Gastroesophageal sphincter (tissue), 4 donors: ENCODE data around the gene SPATS1. TPM values are rescaled to one million over a fixed set of nuclear protein-coding genes. Genes with fewer than 3 reads are reported as not detected.

Source experiments
- ATAC-seq: fragments of 150-250 bp; one replicate; pipeline ENCODE4 v1.9.1; 2016; ENCODE audit warnings: mild to moderate bottlenecking, moderate library complexity
- H3K27ac ChIP-seq, 4 donors: fragments of 200-600 bp; sonication (generic) in 3 of 4; 1 replicate in 3 of 4; 2 replicates in 1 of 4; pipeline ENCODE4 v1.5.1; 2016 to 2019
- H3K27me3 ChIP-seq: fragments of 200-600 bp; sonication (generic); one replicate; pipeline ENCODE4 v1.5.1; 2019
- H3K36me3 ChIP-seq, 2 donors: fragments of 200-600 bp; sonication (generic); one replicate each; pipeline ENCODE4 v1.5.1; 2019; ENCODE audit warnings: control low read depth in 1 of 2
- H3K4me1 ChIP-seq, 3 donors: fragments of 200-600 bp; sonication (generic); 1 replicate in 2 of 3; 2 replicates in 1 of 3; pipeline ENCODE4 v1.5.1; 2016 to 2019; ENCODE audit warnings: control low read depth in 2 of 3
- H3K4me3 ChIP-seq, 2 donors: fragments of 200-600 bp; sonication (generic); one replicate each; pipeline ENCODE4 v1.5.1; 2019; ENCODE audit warnings: mild to moderate bottlenecking in 1 of 2, moderate library complexity in 1 of 2
- H3K9me3 ChIP-seq, 3 donors: fragments of 200-600 bp; sonication (generic); one replicate each; pipeline ENCODE4 v1.5.1; 2017 to 2019; ENCODE audit warnings: control low read depth in 2 of 3
- CTCF ChIP-seq, 4 experiments: fragments of 200-600 bp in 2 of 4; fragments of 450-650 bp in 2 of 4; sonication (generic) in 1 of 4; IDR thresholded peaks; one replicate each; pipeline ENCODE4 v1.5.1; 2017 to 2019; ENCODE audit warnings: antibody characterized with exemption in 4 of 4, mild to moderate bottlenecking in 2 of 4, moderate library complexity in 2 of 4
- EP300 ChIP-seq: sonication (generic); formaldehyde crosslinking; IDR thresholded peaks from one replicate; pipeline ENCODE4 v1.6.1; 2017; ENCODE audit warnings: antibody characterized with exemption, mild to moderate bottlenecking
- POLR2A ChIP-seq, 2 donors: fragments of 450-650 bp; IDR thresholded peaks; one replicate each; pipeline ENCODE4 v1.6.1; 2017; ENCODE audit warnings: antibody characterized with exemption in 2 of 2, mild to moderate bottlenecking in 2 of 2, moderate library complexity in 1 of 2
- POLR2AphosphoS5 ChIP-seq: sonication (generic); formaldehyde crosslinking; IDR thresholded peaks from one replicate; pipeline ENCODE4 v1.6.1; 2017; ENCODE audit warnings: antibody characterized with exemption
- WGBS, 2 donors: methylation state at CpG; one replicate each; pipeline ENCODE4 v1.1.5; 2018; ENCODE audit warnings: low coverage in 1 of 2; 5-methylcytosine and 5-hydroxymethylcytosine counted together
- total RNA-seq, 4 donors: library from RNA; depleted of rRNA; stranded (reverse); fragments of >200 nt; gene quantifications; one replicate each; pipeline ENCODE4 v1.1.0, GENCODE V29; 2016

SPATS1 gene
- total RNA-seq, 4 donors from 2014 or later, result not detected

GRCh38 chr6:44307217-44307616, 35.2 kb upstream of the SPATS1 start:
- H3K4me1 ChIP-seq, result peaks cover 0 to 12% (median 4%) of the 10 kb centered on the region in 3 donors
- TF ChIP-seq POLR2AphosphoS5, result no peak
- no peak for TF ChIP-seq POLR2A (IDR thresholded peaks at IDR 0.05)
- no peak for TF ChIP-seq EP300
- TF ChIP-seq CTCF (IDR thresholded peaks at IDR 0.05), result no peak
- no peaks in the 10 kb centered on the region for H3K27me3 ChIP-seq
- peaks cover 0 to 95% of the 10 kb centered on the region in 2 donors for H3K36me3 ChIP-seq
- no peaks in the 10 kb centered on the region for H3K9me3 ChIP-seq
- WGBS, 2 donors, result 96% methylated on average over 4 of the region's 10 CpGs; no CpG with 5 or more reads in 1 of the 2 donors
- ATAC-seq, result no peak
- H3K4me3 ChIP-seq, result no peak overlapping the region
- H3K27ac ChIP-seq, result no peak overlapping the region

- H3K9me3 ChIP-seq, result no peaks in the 10 kb centered on the region
- ATAC-seq, result no peak
- H3K4me3 ChIP-seq, result no peak overlapping the region
- no peak overlapping the region for H3K27ac ChIP-seq
- peaks cover 0 to 76% of the 10 kb centered on the region in 2 donors for H3K36me3 ChIP-seq
- no peaks in the 10 kb centered on the region for H3K27me3 ChIP-seq
- no CpG with 5 or more reads among the region's 2 CpGs for WGBS, 2 donors
- H3K4me1 ChIP-seq, result peaks cover 0 to 18% (median 6%) of the 10 kb centered on the region in 3 donors
- TF ChIP-seq CTCF (IDR thresholded peaks at IDR 0.05) (no peak), EP300 (no peak), POLR2A (IDR thresholded peaks at IDR 0.05) (no peak), POLR2AphosphoS5 (no peak)
These were observed 33.4 kb upstream of the SPATS1 start for GRCh38 chr6:44309092-44309491.

GRCh38 chr6:44309631-44310030, 32.8 kb upstream of the SPATS1 start:
- H3K27ac ChIP-seq, result no peak overlapping the region
- no peak overlapping the region for H3K4me3 ChIP-seq
- TF ChIP-seq CTCF (IDR thresholded peaks at IDR 0.05) (no peak), EP300 (no peak), POLR2A (IDR thresholded peaks at IDR 0.05) (no peak), POLR2AphosphoS5 (no peak)
- no peaks in the 10 kb centered on the region for H3K9me3 ChIP-seq
- H3K4me1 ChIP-seq, result peaks cover 0 to 18% (median 6%) of the 10 kb centered on the region in 3 donors
- H3K36me3 ChIP-seq, result peaks cover 0 to 71% of the 10 kb centered on the region in 2 donors
- no peaks in the 10 kb centered on the region for H3K27me3 ChIP-seq
- ATAC-seq, result no peak

- no peaks in the 10 kb centered on the region for H3K27me3 ChIP-seq
- H3K4me1 ChIP-seq, result peaks cover 0 to 18% (median 6%) of the 10 kb centered on the region in 3 donors
- no peak for ATAC-seq
- H3K27ac ChIP-seq, result no peak overlapping the region
- TF ChIP-seq POLR2A (IDR thresholded peaks at IDR 0.05) (no peak), CTCF (IDR thresholded peaks at IDR 0.05) (no peak), POLR2AphosphoS5 (no peak), EP300 (no peak)
- H3K9me3 ChIP-seq, result no peaks in the 10 kb centered on the region
- 83% methylated on average over 2 of the region's 3 CpGs; no CpG with 5 or more reads in 1 of the 2 donors for WGBS, 2 donors
- peaks cover 0 to 65% of the 10 kb centered on the region in 2 donors for H3K36me3 ChIP-seq
- no peak overlapping the region for H3K4me3 ChIP-seq
These were observed 32.2 kb upstream of the SPATS1 start for GRCh38 chr6:44310241-44310640.

GRCh38 chr6:44311304-44311703, 31.1 kb upstream of the SPATS1 start:
- WGBS, 2 donors, result 74% methylated on average over 2 of the region's 2 CpGs; no CpG with 5 or more reads in 1 of the 2 donors
- Histone ChIP-seq H3K27ac (no peak overlapping the region), H3K4me1 (peaks cover 0 to 18% (median 6%) of the 10 kb centered on the region in 3 donors), H3K4me3 (no peak overlapping the region), H3K27me3 (no peaks in the 10 kb centered on the region), H3K9me3 (no peaks in the 10 kb centered on the region), H3K36me3 (peaks cover 0 to 54% of the 10 kb centered on the region in 2 donors)
- ATAC-seq, result no peak
- no peak for TF ChIP-seq POLR2AphosphoS5
- no peak for TF ChIP-seq CTCF (IDR thresholded peaks at IDR 0.05)
- TF ChIP-seq POLR2A (IDR thresholded peaks at IDR 0.05), result no peak
- no peak for TF ChIP-seq EP300
